IPS-15b (cell line): Measurements from ENCODE around the gene TTC36.
"Not testable (repeated sequence)": the region's sequence is repeated elsewhere in the genome, so short reads cannot be mapped to it uniquely, and the experiment has no call there.

Experiments
- H3K27me3 ChIP-seq: one replicate; pipeline ENCODE4 v1.6.1; 2013; ENCODE audit warnings: low read length; ENCODE audit not compliant: control insufficient read depth, insufficient read depth
- H3K36me3 ChIP-seq: one replicate; pipeline ENCODE4 v1.6.1; 2013; ENCODE audit warnings: low read length; ENCODE audit not compliant: control insufficient read depth, insufficient read depth
- H3K4me1 ChIP-seq: one replicate; pipeline ENCODE4 v1.6.1; 2013; ENCODE audit warnings: mild to moderate bottlenecking, low read length; ENCODE audit not compliant: control insufficient read depth, insufficient read depth
- H3K4me3 ChIP-seq: one replicate; pipeline ENCODE4 v1.5.1; 2013; ENCODE audit warnings: low read depth, low read length
- H3K9ac ChIP-seq: one replicate; pipeline ENCODE4 v1.6.1; 2013; ENCODE audit warnings: low read depth, mild to moderate bottlenecking, low read length
- H3K9me3 ChIP-seq: one replicate; pipeline ENCODE4 v1.6.1; 2013; ENCODE audit warnings: mild to moderate bottlenecking, low read length; ENCODE audit not compliant: control insufficient read depth, insufficient read depth

TTC36 gene

GRCh38 chr11:118527109-118527508, at the start of gene TTC36:
Gene TTC36 (plus strand): TSS chr11:118527474. CDS start chr11:118527495, 21 bp downstream.
- Histone ChIP-seq H3K4me3 (no peak within 1 kb of the TSS), H3K9ac (no peak within 1 kb of the TSS), H3K9me3 (no peaks in the 10 kb centered on the region), H3K27me3 (no peaks in the 10 kb centered on the region), H3K36me3 (peaks cover 12% of the 10 kb centered on the region), H3K4me1 (peaks cover 13% of the 10 kb centered on the region)

GRCh38 chr11:118481238-118481637, 46.0 kb upstream of the TTC36 start:
- not testable (repeated sequence) for H3K27me3 ChIP-seq, H3K4me3 ChIP-seq, H3K9me3 ChIP-seq, H3K9ac ChIP-seq, H3K4me1 ChIP-seq
- peaks cover 47% of the 10 kb centered on the region for H3K36me3 ChIP-seq

- no peak overlapping the region for H3K9ac ChIP-seq
- H3K4me1 ChIP-seq, result no peaks in the 10 kb centered on the region
- no peaks in the 10 kb centered on the region for H3K27me3 ChIP-seq
- H3K4me3 ChIP-seq, result no peak overlapping the region
- H3K9me3 ChIP-seq, result no peaks in the 10 kb centered on the region
- peaks cover 37% of the 10 kb centered on the region for H3K36me3 ChIP-seq
These were observed 42.9 kb upstream of the TTC36 start for GRCh38 chr11:118484405-118484804.

- no peaks in the 10 kb centered on the region for H3K9me3 ChIP-seq
- H3K36me3 ChIP-seq, result peaks cover 41% of the 10 kb centered on the region
- H3K4me3 ChIP-seq, result no peak overlapping the region
- no peaks in the 10 kb centered on the region for H3K27me3 ChIP-seq
- no peaks in the 10 kb centered on the region for H3K4me1 ChIP-seq
- no peak overlapping the region for H3K9ac ChIP-seq
These were observed 42.0 kb upstream of the TTC36 start for GRCh38 chr11:118485273-118485672.

GRCh38 chr11:118488480-118489109, 38.7 kb upstream of the TTC36 start:
- H3K27me3 ChIP-seq, result no peaks in the 10 kb centered on the region
- no peak overlapping the region for H3K9ac ChIP-seq
- H3K36me3 ChIP-seq, result peaks cover 27% of the 10 kb centered on the region
- H3K9me3 ChIP-seq, result no peaks in the 10 kb centered on the region
- H3K4me3 ChIP-seq, result no peak overlapping the region
- H3K4me1 ChIP-seq, result no peaks in the 10 kb centered on the region

GRCh38 chr11:118491041-118491440, 36.2 kb upstream of the TTC36 start:
- no peak overlapping the region for H3K4me3 ChIP-seq
- H3K27me3 ChIP-seq, result no peaks in the 10 kb centered on the region
- peaks cover 43% of the 10 kb centered on the region for H3K36me3 ChIP-seq

GRCh38 chr11:118497831-118498230, 29.4 kb upstream of the TTC36 start:
- H3K27me3 ChIP-seq, result no peaks in the 10 kb centered on the region
- no peaks in the 10 kb centered on the region for H3K9me3 ChIP-seq
- H3K4me1 ChIP-seq, result no peaks in the 10 kb centered on the region
- H3K36me3 ChIP-seq, result peaks cover 52% of the 10 kb centered on the region
- H3K9ac ChIP-seq, result no peak overlapping the region
- no peak overlapping the region for H3K4me3 ChIP-seq

More at GRCh38 chr11:118491041-118491440, 36.2 kb upstream of the TTC36 start:
- H3K4me1 ChIP-seq, result no peaks in the 10 kb centered on the region
- no peaks in the 10 kb centered on the region for H3K9me3 ChIP-seq
- H3K9ac ChIP-seq, result no peak overlapping the region

- H3K9ac ChIP-seq, result no peak overlapping the region
- no peaks in the 10 kb centered on the region for H3K9me3 ChIP-seq
- no peaks in the 10 kb centered on the region for H3K27me3 ChIP-seq
- H3K4me1 ChIP-seq, result no peaks in the 10 kb centered on the region
- no peak overlapping the region for H3K4me3 ChIP-seq
- H3K36me3 ChIP-seq, result peaks cover 62% of the 10 kb centered on the region
These were observed 24.1 kb upstream of the TTC36 start for GRCh38 chr11:118503216-118503615.

- Histone ChIP-seq H3K27me3 (no peaks in the 10 kb centered on the region), H3K36me3 (peaks cover 35% of the 10 kb centered on the region), H3K4me3 (no peak overlapping the region), H3K9me3 (no peaks in the 10 kb centered on the region), H3K4me1 (peaks cover 8% of the 10 kb centered on the region), H3K9ac (no peak overlapping the region)
These were observed 15.7 kb upstream of the TTC36 start for GRCh38 chr11:118511601-118512000.

GRCh38 chr11:118514103-118514502, 13.2 kb upstream of the TTC36 start:
- Histone ChIP-seq H3K9ac (no peak overlapping the region), H3K27me3 (no peaks in the 10 kb centered on the region), H3K4me3 (no peak overlapping the region), H3K9me3 (no peaks in the 10 kb centered on the region), H3K4me1 (peaks cover 8% of the 10 kb centered on the region), H3K36me3 (peaks cover 29% of the 10 kb centered on the region)

- no peaks in the 10 kb centered on the region for H3K27me3 ChIP-seq
- H3K9ac ChIP-seq, result no peak overlapping the region
- no peaks in the 10 kb centered on the region for H3K4me1 ChIP-seq
- no peaks in the 10 kb centered on the region for H3K9me3 ChIP-seq
- H3K36me3 ChIP-seq, result peaks cover 47% of the 10 kb centered on the region
- H3K4me3 ChIP-seq, result no peak overlapping the region
These were observed 7.7 kb upstream of the TTC36 start for GRCh38 chr11:118519549-118519948.

GRCh38 chr11:118521892-118522311, 5.4 kb upstream of the TTC36 start:
- peaks cover 37% of the 10 kb centered on the region for H3K36me3 ChIP-seq
- H3K4me1 ChIP-seq, result no peaks in the 10 kb centered on the region
- no peaks in the 10 kb centered on the region for H3K9me3 ChIP-seq
- H3K27me3 ChIP-seq, result no peaks in the 10 kb centered on the region
- H3K4me3 ChIP-seq, result no peak overlapping the region
- H3K9ac ChIP-seq, result no peak overlapping the region
